Measurements from ENCODE around the gene SMR3B.

GRCh38 chr4:70425306-70425705, 42.4 kb downstream of the SMR3B start:
- TF ChIP-seq, protein P1, sequence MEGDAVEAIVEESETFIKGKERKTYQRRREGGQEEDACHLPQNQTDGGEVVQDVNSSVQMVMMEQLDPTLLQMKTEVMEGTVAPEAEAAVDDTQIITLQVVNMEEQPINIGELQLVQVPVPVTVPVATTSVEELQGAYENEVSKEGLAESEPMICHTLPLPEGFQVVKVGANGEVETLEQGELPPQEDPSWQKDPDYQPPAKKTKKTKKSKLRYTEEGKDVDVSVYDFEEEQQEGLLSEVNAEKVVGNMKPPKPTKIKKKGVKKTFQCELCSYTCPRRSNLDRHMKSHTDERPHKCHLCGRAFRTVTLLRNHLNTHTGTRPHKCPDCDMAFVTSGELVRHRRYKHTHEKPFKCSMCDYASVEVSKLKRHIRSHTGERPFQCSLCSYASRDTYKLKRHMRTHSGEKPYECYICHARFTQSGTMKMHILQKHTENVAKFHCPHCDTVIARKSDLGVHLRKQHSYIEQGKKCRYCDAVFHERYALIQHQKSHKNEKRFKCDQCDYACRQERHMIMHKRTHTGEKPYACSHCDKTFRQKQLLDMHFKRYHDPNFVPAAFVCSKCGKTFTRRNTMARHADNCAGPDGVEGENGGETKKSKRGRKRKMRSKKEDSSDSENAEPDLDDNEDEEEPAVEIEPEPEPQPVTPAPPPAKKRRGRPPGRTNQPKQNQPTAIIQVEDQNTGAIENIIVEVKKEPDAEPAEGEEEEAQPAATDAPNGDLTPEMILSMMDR (IDR thresholded peaks at IDR 0.05) = no peak
- TF ChIP-seq POLR2A (IDR thresholded peaks at IDR 0.05) = no peak

All from right lobe of liver (tissue), 4 donors.